Stimulated activated naive CD8-positive, alpha-beta T cell treated with anti-CD3 and anti-CD28 coated beads, Interleukin-15, Interleukin-2, amounts not matched to agents 100 ng/mL and 50 ng/mL, for 24 hours (primary cell): ENCODE results near the gene CCDC198.

ENCODE experiments used
- H3K27ac Mint-ChIP-seq: one replicate; pipeline ENCODE4 v1.8.0; 2021; ENCODE audit warnings: mild to moderate bottlenecking, mixed read lengths
- H3K27me3 Mint-ChIP-seq: one replicate; pipeline ENCODE4 v1.8.0; 2021; ENCODE audit warnings: mixed read lengths
- H3K36me3 Mint-ChIP-seq: one replicate; pipeline ENCODE4 v1.8.0; 2021; ENCODE audit warnings: low read depth, mixed read lengths
- H3K4me1 Mint-ChIP-seq: one replicate; pipeline ENCODE4 v1.8.0; 2021; ENCODE audit warnings: low read depth, mixed read lengths
- H3K4me3 Mint-ChIP-seq: one replicate; pipeline ENCODE4 v1.8.0; 2021; ENCODE audit warnings: mild to moderate bottlenecking, mixed read lengths
- H3K9me3 Mint-ChIP-seq: one replicate; pipeline ENCODE4 v1.8.0; 2021; ENCODE audit warnings: mixed read lengths

CCDC198 gene

GRCh38 chr14:57486767-57487379 is 6.8 kb downstream of the CCDC198 start:
- H3K36me3 Mint-ChIP-seq = no peaks in the 10 kb centered on the region
- no peaks in the 10 kb centered on the region for H3K4me1 Mint-ChIP-seq
- H3K27me3 Mint-ChIP-seq = peaks cover 8% of the 10 kb centered on the region
- H3K27ac Mint-ChIP-seq = no peak overlapping the region
- no peaks in the 10 kb centered on the region for H3K9me3 Mint-ChIP-seq
- no peak overlapping the region for H3K4me3 Mint-ChIP-seq

GRCh38 chr14:57485635-57486034 is 8.0 kb downstream of the CCDC198 start:
- H3K36me3 Mint-ChIP-seq = no peaks in the 10 kb centered on the region
- no peaks in the 10 kb centered on the region for H3K4me1 Mint-ChIP-seq
- no peak overlapping the region for H3K27ac Mint-ChIP-seq
- H3K9me3 Mint-ChIP-seq = no peaks in the 10 kb centered on the region
- H3K4me3 Mint-ChIP-seq = no peak overlapping the region
- peaks cover 8% of the 10 kb centered on the region for H3K27me3 Mint-ChIP-seq

- Mint-ChIP-seq H3K27ac (no peak overlapping the region), H3K9me3 (no peaks in the 10 kb centered on the region), H3K36me3 (no peaks in the 10 kb centered on the region), H3K4me3 (no peak overlapping the region), H3K27me3 (peaks cover 5% of the 10 kb centered on the region), H3K4me1 (no peaks in the 10 kb centered on the region)
Measured at GRCh38 chr14:57482120-57482519, 11.5 kb downstream of the CCDC198 start.

DNA sequence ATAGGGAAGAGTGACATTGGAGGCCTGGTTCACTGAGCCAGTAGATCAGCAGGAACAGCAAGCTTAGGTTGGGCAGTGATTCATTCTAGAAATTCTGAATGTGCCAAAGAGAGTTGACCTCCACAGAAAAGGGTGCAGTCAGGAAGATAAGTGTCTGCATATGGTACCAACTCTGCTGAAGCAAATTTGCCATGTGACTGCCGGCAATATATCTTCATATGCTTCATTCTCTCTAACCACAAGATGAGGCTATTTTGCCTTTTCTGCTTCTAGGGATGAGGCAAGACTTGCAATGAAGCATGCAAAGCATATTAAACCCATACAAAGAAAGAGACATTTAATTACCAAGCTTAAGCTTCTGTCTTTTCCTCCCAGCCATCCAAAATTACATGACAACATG is 13.6 kb downstream of the CCDC198 start:
- H3K4me3 Mint-ChIP-seq = no peak overlapping the region
- H3K9me3 Mint-ChIP-seq = no peaks in the 10 kb centered on the region
- peaks cover 5% of the 10 kb centered on the region for H3K27me3 Mint-ChIP-seq
- no peaks in the 10 kb centered on the region for H3K36me3 Mint-ChIP-seq
- no peaks in the 10 kb centered on the region for H3K4me1 Mint-ChIP-seq
- H3K27ac Mint-ChIP-seq = no peak overlapping the region

DNA sequence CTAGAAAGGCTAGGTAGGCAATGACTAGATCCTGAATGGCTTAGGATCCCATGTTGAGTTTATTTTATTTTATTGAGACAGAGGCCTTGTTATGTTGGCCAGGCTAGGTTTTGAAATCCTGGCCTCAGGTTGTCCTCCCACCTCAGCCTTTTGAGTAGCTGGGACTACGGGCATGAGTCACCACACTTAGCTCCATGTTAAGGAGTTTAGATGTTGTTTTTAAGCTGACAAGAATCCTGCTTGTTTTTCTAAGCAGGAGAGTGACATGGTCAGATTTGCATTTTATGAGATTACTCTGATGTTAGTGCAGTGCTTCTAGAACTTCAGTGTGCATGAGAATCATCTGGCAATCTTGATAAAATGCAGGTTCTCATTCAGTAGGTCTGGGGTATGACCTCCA is 14.5 kb downstream of the CCDC198 start:
- Mint-ChIP-seq H3K36me3 (no peaks in the 10 kb centered on the region), H3K9me3 (no peaks in the 10 kb centered on the region)

GRCh38 chr14:57478050-57478449 is 15.6 kb downstream of the CCDC198 start:
- Mint-ChIP-seq H3K27me3 (no peaks in the 10 kb centered on the region), H3K4me1 (no peaks in the 10 kb centered on the region), H3K36me3 (no peaks in the 10 kb centered on the region), H3K27ac (no peak overlapping the region), H3K9me3 (no peaks in the 10 kb centered on the region), H3K4me3 (no peak overlapping the region)

More for the DNA sequence above, 14.5 kb downstream of the CCDC198 start:
- H3K4me3 Mint-ChIP-seq = no peak overlapping the region
- peaks cover 5% of the 10 kb centered on the region for H3K27me3 Mint-ChIP-seq
- H3K27ac Mint-ChIP-seq = no peak overlapping the region
- H3K4me1 Mint-ChIP-seq = no peaks in the 10 kb centered on the region

DNA sequence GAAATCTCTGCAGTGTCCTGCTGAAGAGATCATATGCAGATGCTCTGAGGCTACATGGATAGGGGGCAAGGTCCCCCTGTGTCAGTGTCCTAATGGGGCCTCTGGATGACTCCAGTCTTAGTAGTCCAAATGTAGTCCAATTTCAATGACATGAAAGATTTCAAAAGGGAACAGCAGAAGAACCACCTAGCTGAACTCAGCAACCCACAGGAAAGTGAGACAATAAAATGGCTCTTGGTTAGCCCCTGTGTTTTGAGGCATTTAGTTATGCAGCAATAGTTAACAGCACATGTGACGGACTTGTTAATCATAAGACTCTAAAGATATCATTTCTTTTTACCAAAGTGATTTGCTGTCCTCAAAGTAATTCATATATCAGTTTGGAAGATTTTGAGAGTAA is 22.7 kb downstream of the CCDC198 start:
- H3K4me3 Mint-ChIP-seq = no peak overlapping the region
- H3K9me3 Mint-ChIP-seq = no peaks in the 10 kb centered on the region
- H3K4me1 Mint-ChIP-seq = no peaks in the 10 kb centered on the region
- H3K27me3 Mint-ChIP-seq = peaks cover 4% of the 10 kb centered on the region
- H3K27ac Mint-ChIP-seq = no peak overlapping the region
- no peaks in the 10 kb centered on the region for H3K36me3 Mint-ChIP-seq

GRCh38 chr14:57464008-57464730 is 29.5 kb downstream of the CCDC198 start:
- Mint-ChIP-seq H3K27me3 (no peaks in the 10 kb centered on the region), H3K36me3 (no peaks in the 10 kb centered on the region), H3K4me1 (no peaks in the 10 kb centered on the region), H3K4me3 (no peak overlapping the region), H3K9me3 (no peaks in the 10 kb centered on the region), H3K27ac (no peak overlapping the region)

GRCh38 chr14:57462551-57462950 is 31.1 kb downstream of the CCDC198 start:
- Mint-ChIP-seq H3K4me1 (no peaks in the 10 kb centered on the region), H3K27me3 (no peaks in the 10 kb centered on the region), H3K9me3 (no peaks in the 10 kb centered on the region), H3K36me3 (no peaks in the 10 kb centered on the region), H3K4me3 (no peak overlapping the region), H3K27ac (no peak overlapping the region)

DNA sequence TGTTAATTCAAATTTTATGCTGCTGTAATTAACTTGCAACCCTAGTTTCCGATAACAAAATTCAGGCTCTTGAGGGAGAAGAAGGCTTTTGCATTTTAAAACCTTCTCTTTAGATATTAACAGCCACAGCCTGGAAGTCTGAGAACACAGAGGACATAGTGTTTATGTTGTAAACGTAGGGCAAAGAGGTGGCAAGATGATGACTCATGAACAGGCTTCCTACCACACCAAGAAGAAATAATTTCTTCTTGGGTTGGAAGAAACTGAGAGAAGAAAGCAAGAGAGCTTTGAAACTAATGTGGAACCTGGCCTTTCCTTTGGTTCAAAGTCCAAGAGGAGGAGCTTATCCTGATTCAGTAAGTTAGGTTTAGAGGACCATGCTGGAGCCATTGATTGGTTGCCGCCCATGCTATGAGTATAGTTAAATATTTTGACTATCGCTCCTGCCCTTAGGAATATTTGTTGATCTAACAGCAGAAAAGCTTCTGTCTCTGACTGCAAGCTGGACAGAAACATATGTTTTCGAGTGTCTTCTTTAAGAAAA is 31.8 kb downstream of the CCDC198 start:
- Mint-ChIP-seq H3K27me3 (no peaks in the 10 kb centered on the region), H3K9me3 (no peaks in the 10 kb centered on the region), H3K36me3 (no peaks in the 10 kb centered on the region), H3K4me3 (no peak overlapping the region), H3K27ac (no peak overlapping the region), H3K4me1 (no peaks in the 10 kb centered on the region)

GRCh38 chr14:57435923-57436322 is 57.7 kb downstream of the CCDC198 start:
- no peaks in the 10 kb centered on the region for H3K4me1 Mint-ChIP-seq
- no peaks in the 10 kb centered on the region for H3K36me3 Mint-ChIP-seq
- H3K27ac Mint-ChIP-seq = no peak overlapping the region
- peaks cover 5% of the 10 kb centered on the region for H3K9me3 Mint-ChIP-seq
- H3K27me3 Mint-ChIP-seq = peaks cover 3% of the 10 kb centered on the region
- no peak overlapping the region for H3K4me3 Mint-ChIP-seq

DNA sequence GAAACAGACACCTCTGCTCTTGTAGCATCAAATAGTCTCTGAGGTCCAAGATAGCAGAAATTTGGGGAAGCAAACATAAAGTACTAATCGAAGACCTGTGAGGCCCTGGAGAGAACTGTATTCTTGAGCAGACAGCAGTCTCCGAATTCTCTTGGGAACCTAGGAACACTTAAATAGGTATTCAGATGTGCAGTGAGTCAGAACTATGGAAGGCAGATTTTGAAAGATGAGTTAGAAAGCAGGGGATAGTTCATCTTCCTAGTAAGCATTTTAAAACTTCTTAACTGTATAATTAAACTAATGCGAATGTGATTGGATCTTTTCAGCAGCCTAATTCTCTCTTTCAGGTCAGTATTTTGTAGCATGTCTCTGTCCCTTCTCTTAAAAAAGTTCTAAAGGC is 72.7 kb downstream of the CCDC198 start:
- Mint-ChIP-seq H3K9me3 (no peaks in the 10 kb centered on the region), H3K27ac (no peak overlapping the region), H3K36me3 (no peaks in the 10 kb centered on the region), H3K4me3 (no peak overlapping the region), H3K27me3 (no peaks in the 10 kb centered on the region), H3K4me1 (no peaks in the 10 kb centered on the region)

DNA sequence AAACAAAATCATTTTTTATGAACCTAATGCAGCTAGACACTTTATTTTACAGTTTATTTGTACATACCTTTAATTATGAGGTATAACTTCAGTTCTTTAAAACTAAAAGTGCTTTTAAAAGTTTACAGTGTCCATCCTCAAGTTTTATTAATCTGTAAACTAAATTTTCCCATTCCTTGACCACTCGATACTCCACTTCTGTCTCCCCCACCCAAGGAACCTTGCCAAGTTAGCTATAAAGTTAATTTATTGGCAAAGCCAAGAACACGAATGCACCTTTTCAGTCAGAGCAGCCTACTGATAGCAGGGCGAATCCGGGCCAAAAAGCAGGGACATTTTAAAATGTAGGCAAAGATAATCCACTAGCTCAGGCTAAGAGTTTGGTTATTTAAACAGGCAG is 73.6 kb downstream of the CCDC198 start:
- H3K9me3 Mint-ChIP-seq = no peaks in the 10 kb centered on the region
- no peaks in the 10 kb centered on the region for H3K36me3 Mint-ChIP-seq
- H3K27me3 Mint-ChIP-seq = no peaks in the 10 kb centered on the region
- no peak overlapping the region for H3K27ac Mint-ChIP-seq
- H3K4me1 Mint-ChIP-seq = no peaks in the 10 kb centered on the region
- no peak overlapping the region for H3K4me3 Mint-ChIP-seq
